Smooth muscle cell (in vitro differentiated cells): ENCODE data around the gene GCHFR. TPM values are rescaled to one million over a fixed set of nuclear protein-coding genes. Genes with fewer than 3 reads are reported as not detected.

ENCODE experiments used
- DNase-seq: peaks from one replicate; lab custom pipeline; 2025; ENCODE audit not compliant: unreplicated experiment; lab: John Stamatoyannopoulos, UW
- H2AFZ ChIP-seq: fragments of 200-600 bp; sonication (generic); 2 replicates; pipeline ENCODE4 v1.6.0; 2016; ENCODE audit warnings: antibody characterized with exemption, low read depth, mild to moderate bottlenecking
- H3F3A ChIP-seq: fragments of 200-600 bp; sonication (generic); 2 replicates; pipeline ENCODE4 v1.6.0; 2017; ENCODE audit warnings: antibody characterized with exemption, low read depth
- H3K27ac ChIP-seq: fragments of 200-600 bp; sonication (generic); 2 replicates; pipeline ENCODE4 v1.5.1; 2016; ENCODE audit warnings: low read depth, mild to moderate bottlenecking
- H3K27me3 ChIP-seq: fragments of 200-600 bp; sonication (generic); 2 replicates; pipeline ENCODE4 v1.6.1; 2016; ENCODE audit warnings: low read depth, mild to moderate bottlenecking
- H3K36me3 ChIP-seq: fragments of 200-600 bp; sonication (generic); 2 replicates; pipeline ENCODE4 v1.5.1; 2016; ENCODE audit warnings: low read depth
- H3K4me1 ChIP-seq: fragments of 200-600 bp; sonication (generic); 2 replicates; pipeline ENCODE4 v1.5.1; 2016; ENCODE audit warnings: low read depth
- H3K4me2 ChIP-seq: fragments of 200-600 bp; sonication (generic); 2 replicates; pipeline ENCODE4 v1.6.0; 2016; ENCODE audit warnings: mild to moderate bottlenecking
- H3K4me3 ChIP-seq: fragments of 200-600 bp; sonication (generic); 2 replicates; pipeline ENCODE4 v1.5.1; 2016; ENCODE audit warnings: mild to moderate bottlenecking
- H3K79me2 ChIP-seq: fragments of 200-600 bp; sonication (generic); 2 replicates; pipeline ENCODE4 v1.6.0; 2016; ENCODE audit warnings: low read depth, mild to moderate bottlenecking
- H3K9ac ChIP-seq: fragments of 200-600 bp; sonication (generic); 2 replicates; pipeline ENCODE4 v1.6.0; 2016; ENCODE audit warnings: low read depth
- H3K9me3 ChIP-seq: fragments of 200-600 bp; sonication (generic); replicated peaks from 2 replicates; pipeline ENCODE4 v1.5.1; 2016; ENCODE audit warnings: low read depth
- H4K20me1 ChIP-seq: fragments of 200-600 bp; sonication (generic); 2 replicates; pipeline ENCODE4 v1.6.0; 2016; ENCODE audit warnings: low read depth
- WGBS: methylation state at CpG from one replicate; pipeline ENCODE4 v1.1.7; 2016; ENCODE audit warnings: low lambda C conversion rate; 5-methylcytosine and 5-hydroxymethylcytosine counted together
- polyA plus RNA-seq: library from polyadenylated mRNA; unstranded; fragments of >200 nt; fragmentation: Nextera tagmentation; extraction: Ambion mirVana; gene quantifications from 2 replicates; pipeline ENCODE4 v1.2.1, GENCODE V29; 2016
- total RNA-seq: library from RNA; depleted of rRNA; stranded (reverse); fragments of >200 nt; gene quantifications from 2 replicates; pipeline ENCODE4 v1.2.3, GENCODE V29; 2014
- TF ChIP-seq, protein P1 (sequence below): fragments of 200-600 bp; sonication (generic); IDR thresholded peaks from 2 replicates; pipeline ENCODE4 v1.5.1; 2017; ENCODE audit warnings: borderline replicate concordance, mild to moderate bottlenecking, antibody characterized with exemption; ENCODE audit not compliant: insufficient read depth, poor library complexity, severe bottlenecking

The GCHFR gene
- total and polyA plus RNA-seq, 2 experiments from 2014 or later: 8.9 to 9.1 TPM

DNA sequence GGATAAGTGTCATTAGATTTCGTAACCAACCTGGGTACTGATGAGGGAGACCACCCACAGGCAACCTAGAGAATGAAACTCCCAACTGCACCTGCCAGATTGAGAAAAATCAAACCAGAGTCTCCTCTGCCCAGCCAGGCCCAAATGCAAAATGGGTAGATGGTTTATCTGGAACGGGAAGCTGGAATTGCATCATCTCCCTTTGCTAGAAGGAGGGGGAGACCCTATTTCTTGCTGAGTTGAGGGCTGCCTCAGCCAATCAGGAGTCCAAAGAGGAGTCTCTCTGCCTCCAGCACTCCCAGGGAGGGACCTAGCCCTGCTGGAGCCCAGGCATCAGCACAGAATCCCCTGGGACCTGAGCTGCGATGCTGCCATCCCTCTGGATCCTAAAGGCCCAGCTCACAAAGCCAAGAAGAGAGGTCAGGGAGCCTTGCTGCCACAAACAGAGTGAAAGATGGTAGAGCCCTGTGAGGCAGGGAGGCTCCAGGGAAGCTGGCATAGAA, 16.9 kb upstream of the GCHFR start:
- DNase-seq: no peak
- Histone ChIP-seq H3K27me3 (no peaks in the 10 kb centered on the region), H3K4me1 (no peaks in the 10 kb centered on the region), H3K4me3 (no peak overlapping the region), H3K4me2 (no peak overlapping the region), H3K9ac (no peak overlapping the region), H4K20me1 (no peaks in the 10 kb centered on the region), H3K79me2 (peaks cover 7% of the 10 kb centered on the region), H2AFZ (no peak overlapping the region), H3K36me3 (peaks cover 7% of the 10 kb centered on the region), H3F3A (no peaks in the 10 kb centered on the region), H3K9me3 (no peaks in the 10 kb centered on the region), H3K27ac (no peak overlapping the region)
- TF ChIP-seq, protein P1, sequence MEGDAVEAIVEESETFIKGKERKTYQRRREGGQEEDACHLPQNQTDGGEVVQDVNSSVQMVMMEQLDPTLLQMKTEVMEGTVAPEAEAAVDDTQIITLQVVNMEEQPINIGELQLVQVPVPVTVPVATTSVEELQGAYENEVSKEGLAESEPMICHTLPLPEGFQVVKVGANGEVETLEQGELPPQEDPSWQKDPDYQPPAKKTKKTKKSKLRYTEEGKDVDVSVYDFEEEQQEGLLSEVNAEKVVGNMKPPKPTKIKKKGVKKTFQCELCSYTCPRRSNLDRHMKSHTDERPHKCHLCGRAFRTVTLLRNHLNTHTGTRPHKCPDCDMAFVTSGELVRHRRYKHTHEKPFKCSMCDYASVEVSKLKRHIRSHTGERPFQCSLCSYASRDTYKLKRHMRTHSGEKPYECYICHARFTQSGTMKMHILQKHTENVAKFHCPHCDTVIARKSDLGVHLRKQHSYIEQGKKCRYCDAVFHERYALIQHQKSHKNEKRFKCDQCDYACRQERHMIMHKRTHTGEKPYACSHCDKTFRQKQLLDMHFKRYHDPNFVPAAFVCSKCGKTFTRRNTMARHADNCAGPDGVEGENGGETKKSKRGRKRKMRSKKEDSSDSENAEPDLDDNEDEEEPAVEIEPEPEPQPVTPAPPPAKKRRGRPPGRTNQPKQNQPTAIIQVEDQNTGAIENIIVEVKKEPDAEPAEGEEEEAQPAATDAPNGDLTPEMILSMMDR: no peak
- WGBS: 64% methylated on average over 3 of the region's 3 CpGs

DNA sequence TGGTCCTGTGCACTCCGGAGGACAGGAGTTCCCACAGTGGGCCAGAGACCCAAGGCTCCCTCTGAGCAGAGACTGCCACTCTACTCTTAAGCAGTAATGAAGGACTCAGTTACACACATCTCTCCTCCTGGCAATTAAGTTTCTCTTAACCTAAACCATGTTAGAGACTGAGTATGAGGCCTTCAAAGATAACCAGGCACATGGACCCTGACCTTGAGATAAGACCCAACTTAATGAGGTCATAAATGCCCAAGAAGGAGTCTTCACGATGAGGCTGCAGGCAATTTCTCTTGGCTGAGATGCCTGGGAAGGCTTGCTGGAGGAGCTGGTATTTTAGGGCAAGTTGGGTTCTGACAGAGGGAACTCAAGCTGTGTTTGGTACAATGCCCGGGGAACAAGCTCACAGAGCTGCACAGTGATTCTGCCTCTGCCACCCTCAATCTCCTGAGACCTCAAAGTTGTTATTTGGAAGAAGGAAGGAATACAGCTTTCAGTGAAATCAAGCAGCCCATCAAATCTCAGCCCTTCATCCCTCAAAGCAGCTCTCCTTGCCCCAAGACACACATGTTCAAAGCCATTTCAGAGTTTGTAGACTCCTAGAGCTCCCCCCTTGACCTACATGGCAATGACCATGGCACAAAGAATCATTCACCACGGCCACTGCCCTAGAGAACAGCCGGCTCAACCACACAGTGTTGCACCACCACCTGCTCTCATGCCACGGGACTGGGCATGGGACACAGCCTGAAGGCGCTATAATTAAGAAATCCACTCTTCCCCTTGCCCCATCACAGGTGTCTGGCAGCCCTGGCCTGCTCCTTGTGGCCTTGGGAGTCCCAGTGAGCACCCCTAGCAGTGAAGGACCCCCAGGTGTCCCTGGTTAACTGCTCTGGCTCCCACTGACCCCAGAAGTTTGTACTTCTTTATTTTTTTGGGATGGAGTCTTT, 15.9 kb upstream of the GCHFR start:
- WGBS: 72% methylated on average over 7 of the region's 7 CpGs
- H3K79me2 ChIP-seq: peaks cover 11% of the 10 kb centered on the region

DNA sequence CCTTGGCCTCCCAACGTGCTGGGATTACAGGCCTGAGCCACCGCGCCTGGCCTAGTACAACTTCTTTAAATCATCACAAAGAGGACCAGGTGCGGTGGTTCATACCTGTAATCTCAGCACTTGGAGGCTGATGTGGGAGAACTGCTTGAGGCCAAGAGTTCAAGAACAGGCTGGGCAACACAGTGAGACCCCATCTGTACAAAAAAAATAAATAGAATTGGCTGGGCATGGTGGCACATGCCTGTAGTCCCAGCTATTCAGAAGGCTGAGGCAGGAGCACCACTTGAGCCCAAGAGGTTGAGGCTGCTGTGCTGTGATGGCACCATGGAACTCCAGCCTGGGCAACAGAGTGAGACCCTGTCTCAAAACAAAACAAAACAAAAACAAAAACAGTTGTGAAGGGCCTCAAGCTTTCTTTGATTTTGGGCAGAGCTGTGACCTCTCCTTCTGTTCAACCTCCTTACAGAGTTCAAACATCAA, 14.7 kb upstream of the GCHFR start:
- Histone ChIP-seq H3K9me3 (no peaks in the 10 kb centered on the region), H2AFZ (no peak overlapping the region), H3K27ac (no peak overlapping the region), H3K4me1 (no peaks in the 10 kb centered on the region), H4K20me1 (no peaks in the 10 kb centered on the region), H3K9ac (no peak overlapping the region), H3K27me3 (no peaks in the 10 kb centered on the region), H3K79me2 (peaks cover 22% of the 10 kb centered on the region), H3F3A (no peaks in the 10 kb centered on the region), H3K36me3 (peaks cover 7% of the 10 kb centered on the region), H3K4me2 (no peak overlapping the region), H3K4me3 (no peak overlapping the region)
- 100% methylated on average over 4 of the region's 4 CpGs for WGBS
- no peak for DNase-seq
- TF ChIP-seq, protein P1: no peak

More for the DNA sequence above, 15.9 kb upstream of the GCHFR start:
- no peak for DNase-seq
- TF ChIP-seq, protein P1: no peak
- Histone ChIP-seq H3K4me1 (no peaks in the 10 kb centered on the region), H2AFZ (no peak overlapping the region), H3F3A (no peaks in the 10 kb centered on the region), H3K36me3 (peaks cover 7% of the 10 kb centered on the region), H3K27ac (no peak overlapping the region), H3K9me3 (no peaks in the 10 kb centered on the region), H3K9ac (no peak overlapping the region), H3K4me2 (no peak overlapping the region), H3K4me3 (no peak overlapping the region), H3K27me3 (no peaks in the 10 kb centered on the region), H4K20me1 (no peaks in the 10 kb centered on the region)
